ENCODE results near the gene STARD3.

The STARD3 gene

GRCh38 chr17:39634384-39634871 is 2.5 kb upstream of the STARD3 start:
- no peak overlapping the region for H3K4me3 ChIP-seq (ENCODE audit: low read depth, low read length)
- TF ChIP-seq CTCF (IDR thresholded peaks at IDR 0.05; ENCODE audit: insufficient read depth, low read depth, low read length, missing control alignments) = peak; percentile 64
- DNase-seq (ENCODE audit: low read depth) = peak; percentile 33

- no peak for TF ChIP-seq CTCF (IDR thresholded peaks at IDR 0.05; ENCODE audit: insufficient read depth, low read depth, low read length, missing control alignments)
- no peak overlapping the region for H3K4me3 ChIP-seq (ENCODE audit: low read depth, low read length)
- no peak for DNase-seq (ENCODE audit: low read depth)
Observed at GRCh38 chr17:39635614-39636176, 1.2 kb upstream of the STARD3 start.

GRCh38 chr17:39636587-39636926 is 387 bp upstream of the STARD3 start:
- H3K4me3 ChIP-seq (ENCODE audit: low read depth, low read length) = peak overlapping the region; percentile 90
- no peak for DNase-seq (ENCODE audit: low read depth)
- TF ChIP-seq CTCF (IDR thresholded peaks at IDR 0.05; ENCODE audit: insufficient read depth, low read depth, low read length, missing control alignments) = no peak

- no peak for DNase-seq (ENCODE audit: low read depth)
- H3K4me3 ChIP-seq (ENCODE audit: low read depth, low read length) = peak overlapping the region; percentile 90
- no peak for TF ChIP-seq CTCF (IDR thresholded peaks at IDR 0.05; ENCODE audit: insufficient read depth, low read depth, low read length, missing control alignments)
Observed at GRCh38 chr17:39638317-39638716, 1.4 kb downstream of the STARD3 start.

GRCh38 chr17:39639043-39639442 is 2.1 kb downstream of the STARD3 start:
- H3K4me3 ChIP-seq (ENCODE audit: low read depth, low read length) = no peak overlapping the region
- no peak for TF ChIP-seq CTCF (IDR thresholded peaks at IDR 0.05; ENCODE audit: insufficient read depth, low read depth, low read length, missing control alignments)
- DNase-seq (ENCODE audit: low read depth) = no peak

- DNase-seq (ENCODE audit: low read depth) = no peak
- H3K4me3 ChIP-seq (ENCODE audit: low read depth, low read length) = no peak overlapping the region
- TF ChIP-seq CTCF (IDR thresholded peaks at IDR 0.05; ENCODE audit: insufficient read depth, low read depth, low read length, missing control alignments) = no peak
Observed at GRCh38 chr17:39639566-39640458, 2.9 kb downstream of the STARD3 start.
